SK-N-SH treated with all-trans-retinoic acid at 6 μM for 48 hours (cell line): ENCODE measurements around the gene TOP1.

Experiments
- OSR1 ChIP-seq: fragments of 250-450 bp; sonication (Bioruptor Pico); IDR thresholded peaks from 2 replicates; pipeline ENCODE4 v1.8.0; 2022; ENCODE audit warnings: moderate library complexity, mild to moderate bottlenecking, inconsistent platforms
- TF ChIP-seq, protein P1 (sequence below): fragments of 250-450 bp; sonication (Bioruptor Pico); IDR thresholded peaks from 2 replicates; pipeline ENCODE4 v1.5.0; 2020; ENCODE audit warnings: mild to moderate bottlenecking, moderate library complexity

- TF ChIP-seq, protein P1, sequence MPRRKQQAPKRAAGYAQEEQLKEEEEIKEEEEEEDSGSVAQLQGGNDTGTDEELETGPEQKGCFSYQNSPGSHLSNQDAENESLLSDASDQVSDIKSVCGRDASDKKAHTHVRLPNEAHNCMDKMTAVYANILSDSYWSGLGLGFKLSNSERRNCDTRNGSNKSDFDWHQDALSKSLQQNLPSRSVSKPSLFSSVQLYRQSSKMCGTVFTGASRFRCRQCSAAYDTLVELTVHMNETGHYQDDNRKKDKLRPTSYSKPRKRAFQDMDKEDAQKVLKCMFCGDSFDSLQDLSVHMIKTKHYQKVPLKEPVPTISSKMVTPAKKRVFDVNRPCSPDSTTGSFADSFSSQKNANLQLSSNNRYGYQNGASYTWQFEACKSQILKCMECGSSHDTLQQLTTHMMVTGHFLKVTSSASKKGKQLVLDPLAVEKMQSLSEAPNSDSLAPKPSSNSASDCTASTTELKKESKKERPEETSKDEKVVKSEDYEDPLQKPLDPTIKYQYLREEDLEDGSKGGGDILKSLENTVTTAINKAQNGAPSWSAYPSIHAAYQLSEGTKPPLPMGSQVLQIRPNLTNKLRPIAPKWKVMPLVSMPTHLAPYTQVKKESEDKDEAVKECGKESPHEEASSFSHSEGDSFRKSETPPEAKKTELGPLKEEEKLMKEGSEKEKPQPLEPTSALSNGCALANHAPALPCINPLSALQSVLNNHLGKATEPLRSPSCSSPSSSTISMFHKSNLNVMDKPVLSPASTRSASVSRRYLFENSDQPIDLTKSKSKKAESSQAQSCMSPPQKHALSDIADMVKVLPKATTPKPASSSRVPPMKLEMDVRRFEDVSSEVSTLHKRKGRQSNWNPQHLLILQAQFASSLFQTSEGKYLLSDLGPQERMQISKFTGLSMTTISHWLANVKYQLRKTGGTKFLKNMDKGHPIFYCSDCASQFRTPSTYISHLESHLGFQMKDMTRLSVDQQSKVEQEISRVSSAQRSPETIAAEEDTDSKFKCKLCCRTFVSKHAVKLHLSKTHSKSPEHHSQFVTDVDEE (CRISPR knock-in tag) = no peak
- TF ChIP-seq OSR1 (CRISPR knock-in tag) = no peak
Observed at GRCh38 chr20:41147767-41148191, 119.2 kb downstream of the TOP1 start.
